ENCODE results near the gene AHI1.
"Not testable (repeated sequence)": the region's sequence is repeated elsewhere in the genome, so short reads cannot be mapped to it uniquely, and the experiment has no call there.

AHI1 gene

GRCh38 chr6:135504734-135505133 lies 7.2 kb upstream of the AHI1 start:
- peaks cover 14% of the 10 kb centered on the region for H3K4me1 ChIP-seq (ENCODE audit: control insufficient read depth, low read depth, low read length)
- H3K27me3 ChIP-seq (ENCODE audit: control insufficient read depth, insufficient read depth, low read length) = no peaks in the 10 kb centered on the region
- H3K9ac ChIP-seq (ENCODE audit: low read length) = no peak overlapping the region
- H3K27ac ChIP-seq (ENCODE audit: low read length) = no peak overlapping the region
- H3K36me3 ChIP-seq (ENCODE audit: control insufficient read depth, low read depth, low read length) = no peaks in the 10 kb centered on the region
- no peaks in the 10 kb centered on the region for H3K9me3 ChIP-seq (ENCODE audit: control insufficient read depth, low read depth, low read length)
- H3K4me3 ChIP-seq (ENCODE audit: low read length) = no peak overlapping the region

- no peaks in the 10 kb centered on the region for H3K27me3 ChIP-seq (ENCODE audit: control insufficient read depth, insufficient read depth, low read length)
- H3K9me3 ChIP-seq (ENCODE audit: control insufficient read depth, low read depth, low read length) = no peaks in the 10 kb centered on the region
- no peak overlapping the region for H3K27ac ChIP-seq (ENCODE audit: low read length)
- no peak overlapping the region for H3K9ac ChIP-seq (ENCODE audit: low read length)
- no peak overlapping the region for H3K4me3 ChIP-seq (ENCODE audit: low read length)
- H3K36me3 ChIP-seq (ENCODE audit: control insufficient read depth, low read depth, low read length) = no peaks in the 10 kb centered on the region
- peaks cover 14% of the 10 kb centered on the region for H3K4me1 ChIP-seq (ENCODE audit: control insufficient read depth, low read depth, low read length)
Measured at GRCh38 chr6:135503703-135504475, 6.3 kb upstream of the AHI1 start.

GRCh38 chr6:135499441-135500340 lies 2.2 kb upstream of the AHI1 start:
- H3K4me3 ChIP-seq (ENCODE audit: low read length) = no peak overlapping the region
- peaks cover 18% of the 10 kb centered on the region for H3K4me1 ChIP-seq (ENCODE audit: control insufficient read depth, low read depth, low read length)
- no peaks in the 10 kb centered on the region for H3K9me3 ChIP-seq (ENCODE audit: control insufficient read depth, low read depth, low read length)
- H3K9ac ChIP-seq (ENCODE audit: low read length) = no peak overlapping the region
- no peaks in the 10 kb centered on the region for H3K27me3 ChIP-seq (ENCODE audit: control insufficient read depth, insufficient read depth, low read length)
- no peak overlapping the region for H3K27ac ChIP-seq (ENCODE audit: low read length)
- peaks cover 4% of the 10 kb centered on the region for H3K36me3 ChIP-seq (ENCODE audit: control insufficient read depth, low read depth, low read length)

GRCh38 chr6:135498185-135498841 lies 773 bp upstream of the AHI1 start:
- Histone ChIP-seq H3K9me3 (ENCODE audit: control insufficient read depth, low read depth, low read length) (no peaks in the 10 kb centered on the region), H3K4me1 (ENCODE audit: control insufficient read depth, low read depth, low read length) (peaks cover 12% of the 10 kb centered on the region), H3K27ac (ENCODE audit: low read length) (peak overlapping the region; percentile 65), H3K4me3 (ENCODE audit: low read length) (peak overlapping the region; percentile 86), H3K9ac (ENCODE audit: low read length) (peak overlapping the region; percentile 87), H3K36me3 (ENCODE audit: control insufficient read depth, low read depth, low read length) (peaks cover 4% of the 10 kb centered on the region), H3K27me3 (ENCODE audit: control insufficient read depth, insufficient read depth, low read length) (no peaks in the 10 kb centered on the region)

- Histone ChIP-seq H3K9me3 (ENCODE audit: control insufficient read depth, low read depth, low read length) (no peaks in the 10 kb centered on the region), H3K27me3 (ENCODE audit: control insufficient read depth, insufficient read depth, low read length) (no peaks in the 10 kb centered on the region), H3K36me3 (ENCODE audit: control insufficient read depth, low read depth, low read length) (peaks cover 4% of the 10 kb centered on the region), H3K4me3 (ENCODE audit: low read length) (peak overlapping the region; percentile 86), H3K27ac (ENCODE audit: low read length) (peak overlapping the region; percentile 24), H3K4me1 (ENCODE audit: control insufficient read depth, low read depth, low read length) (peaks cover 12% of the 10 kb centered on the region), H3K9ac (ENCODE audit: low read length) (peak overlapping the region; percentile 87)
Measured at GRCh38 chr6:135496800-135497411, 634 bp downstream of the AHI1 start.

- Histone ChIP-seq H3K27me3 (ENCODE audit: control insufficient read depth, insufficient read depth, low read length) (no peaks in the 10 kb centered on the region), H3K36me3 (ENCODE audit: control insufficient read depth, low read depth, low read length) (peaks cover 23% of the 10 kb centered on the region), H3K9ac (ENCODE audit: low read length) (no peak overlapping the region), H3K9me3 (ENCODE audit: control insufficient read depth, low read depth, low read length) (no peaks in the 10 kb centered on the region), H3K4me3 (ENCODE audit: low read length) (no peak overlapping the region), H3K4me1 (ENCODE audit: control insufficient read depth, low read depth, low read length) (peaks cover 9% of the 10 kb centered on the region), H3K27ac (ENCODE audit: low read length) (no peak overlapping the region)
Measured at GRCh38 chr6:135493218-135493961, 4.2 kb downstream of the AHI1 start.

- H3K36me3 ChIP-seq (ENCODE audit: control insufficient read depth, low read depth, low read length) = peaks cover 26% of the 10 kb centered on the region
- no peak overlapping the region for H3K9ac ChIP-seq (ENCODE audit: low read length)
- H3K27me3 ChIP-seq (ENCODE audit: control insufficient read depth, insufficient read depth, low read length) = no peaks in the 10 kb centered on the region
- H3K9me3 ChIP-seq (ENCODE audit: control insufficient read depth, low read depth, low read length) = no peaks in the 10 kb centered on the region
- H3K4me1 ChIP-seq (ENCODE audit: control insufficient read depth, low read depth, low read length) = no peaks in the 10 kb centered on the region
- no peak overlapping the region for H3K27ac ChIP-seq (ENCODE audit: low read length)
- no peak overlapping the region for H3K4me3 ChIP-seq (ENCODE audit: low read length)
Measured at GRCh38 chr6:135490381-135490780, 7.2 kb downstream of the AHI1 start.

GRCh38 chr6:135488023-135488422 lies 9.5 kb downstream of the AHI1 start:
- no peak overlapping the region for H3K9ac ChIP-seq (ENCODE audit: low read length)
- no peak overlapping the region for H3K4me3 ChIP-seq (ENCODE audit: low read length)
- peaks cover 28% of the 10 kb centered on the region for H3K36me3 ChIP-seq (ENCODE audit: control insufficient read depth, low read depth, low read length)
- peaks cover 11% of the 10 kb centered on the region for H3K9me3 ChIP-seq (ENCODE audit: control insufficient read depth, low read depth, low read length)
- H3K27me3 ChIP-seq (ENCODE audit: control insufficient read depth, insufficient read depth, low read length) = no peaks in the 10 kb centered on the region
- H3K4me1 ChIP-seq (ENCODE audit: control insufficient read depth, low read depth, low read length) = no peaks in the 10 kb centered on the region
- H3K27ac ChIP-seq (ENCODE audit: low read length) = no peak overlapping the region

- H3K4me3 ChIP-seq (ENCODE audit: low read length); H3K27me3 ChIP-seq (ENCODE audit: control insufficient read depth, insufficient read depth, low read length); H3K27ac ChIP-seq (ENCODE audit: low read length); H3K4me1 ChIP-seq (ENCODE audit: control insufficient read depth, low read depth, low read length); H3K9ac ChIP-seq (ENCODE audit: low read length): not testable (repeated sequence)
- Histone ChIP-seq H3K9me3 (ENCODE audit: control insufficient read depth, low read depth, low read length) (peaks cover 35% of the 10 kb centered on the region), H3K36me3 (ENCODE audit: control insufficient read depth, low read depth, low read length) (peaks cover 16% of the 10 kb centered on the region)
Measured at GRCh38 chr6:135483903-135484302, 13.6 kb downstream of the AHI1 start.

- Histone ChIP-seq H3K4me1 (ENCODE audit: control insufficient read depth, low read depth, low read length) (no peaks in the 10 kb centered on the region), H3K27ac (ENCODE audit: low read length) (no peak overlapping the region), H3K4me3 (ENCODE audit: low read length) (no peak overlapping the region), H3K9me3 (ENCODE audit: control insufficient read depth, low read depth, low read length) (peaks cover 38% of the 10 kb centered on the region), H3K27me3 (ENCODE audit: control insufficient read depth, insufficient read depth, low read length) (no peaks in the 10 kb centered on the region), H3K9ac (ENCODE audit: low read length) (no peak overlapping the region), H3K36me3 (ENCODE audit: control insufficient read depth, low read depth, low read length) (peaks cover 9% of the 10 kb centered on the region)
Measured at GRCh38 chr6:135481783-135482369, 15.7 kb downstream of the AHI1 start.
